Measurements from ENCODE around the gene RNF145. TPM values are rescaled to one million over a fixed set of nuclear protein-coding genes. Genes with fewer than 3 reads are reported as not detected.

Gene RNF145
- total RNA-seq, 4 donors from 2014 or later: 39.7 to 56.4 (median 53.1) TPM

DNA sequence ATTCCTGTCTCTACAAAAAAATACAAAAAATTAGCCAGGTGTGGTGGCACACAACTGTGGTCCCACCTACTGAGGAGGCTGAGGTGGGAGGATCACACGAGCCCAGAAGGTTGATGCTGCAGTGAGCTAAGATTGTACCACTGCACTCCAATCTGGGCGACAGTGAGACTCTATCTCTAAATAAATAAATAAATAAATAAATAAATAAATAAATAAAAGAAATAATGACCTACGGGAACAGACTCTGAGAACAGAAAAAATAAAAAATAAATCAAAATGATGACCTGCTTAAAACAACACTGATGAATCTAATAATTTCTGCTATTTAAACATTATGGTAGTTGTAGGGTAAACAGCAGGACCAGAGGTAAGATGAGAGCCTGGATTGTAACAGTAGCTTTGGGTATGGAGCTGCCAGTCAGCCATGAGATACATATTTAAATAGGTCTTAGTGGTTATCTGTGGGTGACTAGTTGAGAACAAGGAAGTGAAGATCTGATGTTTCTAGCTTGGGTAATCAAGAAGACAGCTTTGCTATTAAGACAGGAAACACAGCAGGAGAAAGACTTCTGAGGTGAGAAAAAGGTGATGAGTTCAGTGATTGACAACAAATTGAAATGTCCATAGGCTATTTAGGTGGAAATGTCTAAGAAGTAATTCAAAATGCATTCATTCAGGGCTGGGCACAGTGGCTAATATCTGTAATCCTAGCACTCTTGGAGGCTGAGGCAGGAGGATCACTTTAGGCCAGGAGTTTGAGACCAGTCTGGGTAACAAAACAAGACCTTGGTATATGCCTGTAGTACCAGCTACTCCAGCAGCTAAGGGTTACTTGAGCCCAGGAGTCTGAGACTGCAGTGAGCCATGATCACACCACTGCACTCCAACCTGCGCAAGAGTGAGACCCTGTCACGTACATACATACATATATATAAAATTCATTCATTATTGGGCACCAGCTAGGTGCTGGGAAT lies 11.0 kb downstream of the RNF145 start:
- TF ChIP-seq, protein P1, sequence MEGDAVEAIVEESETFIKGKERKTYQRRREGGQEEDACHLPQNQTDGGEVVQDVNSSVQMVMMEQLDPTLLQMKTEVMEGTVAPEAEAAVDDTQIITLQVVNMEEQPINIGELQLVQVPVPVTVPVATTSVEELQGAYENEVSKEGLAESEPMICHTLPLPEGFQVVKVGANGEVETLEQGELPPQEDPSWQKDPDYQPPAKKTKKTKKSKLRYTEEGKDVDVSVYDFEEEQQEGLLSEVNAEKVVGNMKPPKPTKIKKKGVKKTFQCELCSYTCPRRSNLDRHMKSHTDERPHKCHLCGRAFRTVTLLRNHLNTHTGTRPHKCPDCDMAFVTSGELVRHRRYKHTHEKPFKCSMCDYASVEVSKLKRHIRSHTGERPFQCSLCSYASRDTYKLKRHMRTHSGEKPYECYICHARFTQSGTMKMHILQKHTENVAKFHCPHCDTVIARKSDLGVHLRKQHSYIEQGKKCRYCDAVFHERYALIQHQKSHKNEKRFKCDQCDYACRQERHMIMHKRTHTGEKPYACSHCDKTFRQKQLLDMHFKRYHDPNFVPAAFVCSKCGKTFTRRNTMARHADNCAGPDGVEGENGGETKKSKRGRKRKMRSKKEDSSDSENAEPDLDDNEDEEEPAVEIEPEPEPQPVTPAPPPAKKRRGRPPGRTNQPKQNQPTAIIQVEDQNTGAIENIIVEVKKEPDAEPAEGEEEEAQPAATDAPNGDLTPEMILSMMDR (IDR thresholded peaks at IDR 0.05): no peak
- ATAC-seq (ENCODE audit: low FRiP score): no peak

DNA sequence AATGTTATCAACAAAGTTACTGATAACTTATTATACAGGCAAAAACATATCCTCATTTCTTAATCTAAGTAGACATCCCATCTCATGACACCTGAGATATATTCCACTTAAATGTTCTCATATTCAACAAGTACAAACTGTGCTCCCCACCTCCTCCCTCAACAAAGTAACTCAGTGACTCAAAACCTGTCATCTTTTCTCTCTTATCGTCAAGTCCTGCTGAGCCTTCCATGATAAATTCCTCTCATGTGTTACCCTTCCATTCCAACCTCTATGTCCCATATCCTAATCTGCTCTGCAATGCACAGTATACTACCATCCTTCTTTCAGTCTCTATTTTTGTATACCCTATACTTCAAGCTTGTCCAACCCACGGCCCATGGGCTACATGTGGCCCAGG lies 13.6 kb downstream of the RNF145 start:
- DNase-seq (ENCODE audit: low spot score) (no peak), ATAC-seq (ENCODE audit: low FRiP score) (no peak)
- TF ChIP-seq, protein P1 (IDR thresholded peaks at IDR 0.05): no peak

More for the DNA sequence above, 11.0 kb downstream of the RNF145 start:
- DNase-seq (ENCODE audit: low spot score): no peak

DNA sequence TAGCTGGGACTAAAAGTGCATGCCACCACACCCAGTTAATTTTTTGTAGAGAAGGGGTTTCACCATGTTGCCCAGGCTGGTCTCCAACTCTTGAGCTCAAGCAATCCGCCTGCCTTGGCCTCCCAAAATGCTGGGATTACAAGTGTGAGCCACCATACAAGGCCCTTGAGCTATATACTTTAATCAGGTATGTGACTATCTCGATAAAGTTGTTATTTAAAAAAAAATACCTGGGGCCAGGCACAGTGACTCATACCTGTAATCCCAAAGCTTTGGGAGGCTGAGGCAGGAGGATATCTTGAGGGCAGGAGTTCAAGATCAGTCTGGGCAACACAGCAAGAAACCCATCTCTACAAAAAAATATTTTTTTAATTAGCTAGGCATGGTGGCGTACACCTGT lies 19.2 kb downstream of the RNF145 start:
- ATAC-seq (ENCODE audit: low FRiP score): no peak
- TF ChIP-seq, protein P1 (IDR thresholded peaks at IDR 0.05): no peak

DNA sequence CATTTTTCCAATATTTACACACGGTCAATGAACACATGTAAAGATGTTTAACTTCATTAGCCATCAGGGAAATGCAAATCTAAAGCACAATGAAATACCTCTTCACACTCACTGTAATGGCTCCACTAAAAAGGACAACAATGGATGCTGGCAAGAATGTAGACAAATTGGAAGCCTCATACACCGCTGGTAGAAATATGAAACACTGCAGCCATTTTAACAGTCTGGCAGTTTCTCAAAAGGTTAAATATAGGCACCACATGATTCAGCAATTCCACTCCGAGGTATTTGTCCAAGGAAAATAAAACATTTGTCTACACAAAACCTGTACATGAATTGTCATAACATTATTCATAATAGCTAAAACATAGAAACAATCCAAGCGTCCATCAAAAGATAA lies 20.0 kb downstream of the RNF145 start:
- no peak for DNase-seq (ENCODE audit: low spot score)
- no peak for ATAC-seq (ENCODE audit: low FRiP score)
- TF ChIP-seq, protein P1 (IDR thresholded peaks at IDR 0.05): no peak

More for the DNA sequence above, 19.2 kb downstream of the RNF145 start:
- DNase-seq (ENCODE audit: low spot score): no peak

DNA sequence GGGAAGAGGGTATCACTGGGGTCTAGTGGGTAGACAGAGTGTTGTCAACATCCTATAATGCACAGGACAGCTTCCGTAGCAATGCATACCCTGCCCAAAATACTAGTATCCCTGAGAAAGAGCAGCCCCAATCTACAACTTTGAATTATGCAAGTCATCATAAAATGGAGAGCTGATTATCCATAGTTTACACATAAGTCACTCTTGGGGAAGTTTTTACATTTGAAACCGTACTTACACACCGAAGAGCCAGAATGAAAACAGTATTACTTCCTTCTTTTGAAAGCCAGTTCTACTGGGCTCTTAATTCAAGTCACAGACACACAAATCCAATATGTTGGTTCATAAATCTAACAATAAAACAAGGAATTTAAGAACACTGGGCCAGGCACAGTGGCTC lies 21.6 kb downstream of the RNF145 start:
- DNase-seq (ENCODE audit: low spot score) (no peak), ATAC-seq (ENCODE audit: low FRiP score) (no peak)
- TF ChIP-seq, protein P1 (IDR thresholded peaks at IDR 0.05): no peak

DNA sequence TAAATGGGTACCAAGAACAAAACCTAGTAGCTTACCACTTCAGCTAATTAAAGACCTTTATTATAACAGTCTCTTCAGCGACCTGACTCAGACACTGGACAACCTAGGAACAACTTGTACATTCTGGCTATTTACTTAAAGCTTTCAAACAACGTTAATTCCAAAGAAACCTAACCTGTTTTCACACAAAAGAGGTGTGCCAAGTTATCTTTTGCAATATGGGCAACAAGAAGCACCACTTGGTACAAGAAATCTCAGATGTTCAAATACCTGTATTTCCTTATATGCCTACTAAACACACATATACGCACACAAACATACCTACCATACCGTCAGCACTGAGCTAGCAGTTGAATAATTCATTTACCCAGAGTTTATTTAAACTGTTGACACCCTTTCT lies 23.0 kb downstream of the RNF145 start:
- DNase-seq (ENCODE audit: low spot score) (no peak), ATAC-seq (ENCODE audit: low FRiP score) (no peak)
- TF ChIP-seq, protein P1 (IDR thresholded peaks at IDR 0.05): no peak

DNA sequence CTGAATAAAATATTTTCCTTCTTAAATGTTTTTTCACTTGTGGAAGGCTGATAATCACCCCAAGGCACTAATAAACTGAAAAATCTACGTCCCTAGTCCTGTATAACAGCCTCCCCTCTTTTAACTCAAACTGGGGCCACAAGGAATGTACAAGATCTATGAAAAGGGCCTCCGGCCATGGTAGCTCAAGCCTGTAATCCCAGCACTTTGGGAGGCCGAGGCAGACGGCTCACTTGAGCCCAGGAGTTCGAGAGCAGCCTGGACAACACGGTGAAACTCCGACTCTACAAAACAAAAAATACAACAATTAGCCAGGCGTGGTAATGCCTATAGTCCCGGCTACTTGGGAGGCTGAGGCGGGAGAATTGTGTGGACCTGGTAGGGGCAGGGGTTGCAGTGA lies 23.6 kb downstream of the RNF145 start:
- ATAC-seq (ENCODE audit: low FRiP score): no peak
- TF ChIP-seq, protein P1 (IDR thresholded peaks at IDR 0.05): no peak
- DNase-seq (ENCODE audit: low spot score): no peak

Measured in omental fat pad (tissue), 4 donors.